GM21526 (cell line): Measurements from ENCODE around the gene NFIL3.
"Not testable (repeated sequence)": the region's sequence is repeated elsewhere in the genome, so short reads cannot be mapped to it uniquely, and the experiment has no call there.

ENCODE experiments used
- ATAC-seq: cut with Tn5 transposase; IDR thresholded peaks from one replicate; pipeline ENCODE4 v1.9.1; 2021; ENCODE audit warnings: moderate library complexity; ENCODE audit not compliant: unreplicated experiment, low FRiP score

The NFIL3 gene

GRCh38 chr9:91423785-91424402 is at the start of gene NFIL3:
Gene NFIL3, minus strand, starts transcription at chr9:91423832. Its CDS starts 13,098 bp downstream, at chr9:91410734.
- no peak for ATAC-seq

- ATAC-seq, result not testable (repeated sequence)
Observed at GRCh38 chr9:91471524-91471923, 47.9 kb upstream of the NFIL3 start.

- ATAC-seq, result no peak
Observed at GRCh38 chr9:91465420-91465819, 41.8 kb upstream of the NFIL3 start.

- ATAC-seq, result no peak
Observed at GRCh38 chr9:91458906-91459305, 35.3 kb upstream of the NFIL3 start.

GRCh38 chr9:91452844-91453243 is 29.2 kb upstream of the NFIL3 start:
- no peak for ATAC-seq

GRCh38 chr9:91451431-91452270 is 28.0 kb upstream of the NFIL3 start:
- no peak for ATAC-seq

GRCh38 chr9:91445135-91445534 is 21.5 kb upstream of the NFIL3 start:
- ATAC-seq, result no peak

- ATAC-seq, result no peak
Observed at GRCh38 chr9:91443994-91444392, 20.4 kb upstream of the NFIL3 start.

- ATAC-seq, result no peak
Observed at GRCh38 chr9:91443321-91443993, 19.8 kb upstream of the NFIL3 start.

GRCh38 chr9:91436841-91437240 is 13.2 kb upstream of the NFIL3 start:
- ATAC-seq, result no peak

- no peak for ATAC-seq
Observed at GRCh38 chr9:91433180-91433579, 9.5 kb upstream of the NFIL3 start.

GRCh38 chr9:91431485-91431884 is 7.9 kb upstream of the NFIL3 start:
- no peak for ATAC-seq

GRCh38 chr9:91429501-91429900 is 5.9 kb upstream of the NFIL3 start:
- no peak for ATAC-seq

- ATAC-seq, result no peak
Observed at GRCh38 chr9:91428927-91429351, 5.3 kb upstream of the NFIL3 start.

GRCh38 chr9:91428436-91428835 is 4.8 kb upstream of the NFIL3 start:
- no peak for ATAC-seq

GRCh38 chr9:91427873-91428272 is 4.2 kb upstream of the NFIL3 start:
- ATAC-seq, result no peak

GRCh38 chr9:91426123-91426745 is 2.6 kb upstream of the NFIL3 start:
- no peak for ATAC-seq

GRCh38 chr9:91425271-91425670 is 1.6 kb upstream of the NFIL3 start:
- no peak for ATAC-seq

- no peak for ATAC-seq
Observed at GRCh38 chr9:91424403-91425176, 958 bp upstream of the NFIL3 start.
